GM19043 (cell line): ENCODE data around the gene PBX2.

Experiments
- ATAC-seq: cut with Tn5 transposase; IDR thresholded peaks from one replicate; pipeline ENCODE4 v1.9.1; 2021; ENCODE audit warnings: low read depth; ENCODE audit not compliant: unreplicated experiment

The PBX2 gene

GRCh38 chr6:32175322-32175710 lies 14.7 kb downstream of the PBX2 start:
- no peak for ATAC-seq

- no peak for ATAC-seq
Observed at GRCh38 chr6:32174416-32174815, 15.6 kb downstream of the PBX2 start.

- no peak for ATAC-seq
Observed at GRCh38 chr6:32173051-32173727, 16.8 kb downstream of the PBX2 start.

- no peak for ATAC-seq
Observed at GRCh38 chr6:32171234-32171633, 18.8 kb downstream of the PBX2 start.

GRCh38 chr6:32170294-32170693 lies 19.7 kb downstream of the PBX2 start:
- ATAC-seq: no peak

- no peak for ATAC-seq
Observed at GRCh38 chr6:32168807-32169591, 21.0 kb downstream of the PBX2 start.

GRCh38 chr6:32168350-32168749 lies 21.7 kb downstream of the PBX2 start:
- no peak for ATAC-seq

GRCh38 chr6:32167761-32168262 lies 22.2 kb downstream of the PBX2 start:
- no peak for ATAC-seq

GRCh38 chr6:32167154-32167760 lies 22.7 kb downstream of the PBX2 start:
- ATAC-seq: no peak

- no peak for ATAC-seq
Observed at GRCh38 chr6:32166411-32167061, 23.5 kb downstream of the PBX2 start.

- no peak for ATAC-seq
Observed at GRCh38 chr6:32164295-32164694, 25.7 kb downstream of the PBX2 start, which contains the start of gene EGFL8. Gene EGFL8, plus strand, starts transcription at chr6:32164595. Its CDS starts 1,571 bp downstream, at chr6:32166166.

GRCh38 chr6:32163559-32164258 lies 26.3 kb downstream of the PBX2 start:
- ATAC-seq: no peak

- no peak for ATAC-seq
Observed at GRCh38 chr6:32158052-32158451, 31.9 kb downstream of the PBX2 start.

GRCh38 chr6:32156891-32157290 lies 33.1 kb downstream of the PBX2 start:
- ATAC-seq: no peak

- peak; percentile 70 for ATAC-seq
Observed at GRCh38 chr6:32154514-32155161, 35.4 kb downstream of the PBX2 start.

GRCh38 chr6:32153564-32154513 lies 36.2 kb downstream of the PBX2 start, which contains the start of gene PPT2:
Gene PPT2, plus strand, starts transcription at chr6:32154141. Its CDS starts 454 bp downstream, at chr6:32154595.
- ATAC-seq: no peak

GRCh38 chr6:32152769-32153563 lies 37.0 kb downstream of the PBX2 start:
- ATAC-seq: no peak
